H9 (cell line): Measurements from ENCODE around the gene ZNF431. TPM values are rescaled to one million over a fixed set of nuclear protein-coding genes. Genes with fewer than 3 reads are reported as not detected.

Source experiments
- DNase-seq: peaks from one replicate; pipeline ENCODE4 v3.0.0-alpha.2; 2017
- H2AFZ ChIP-seq: one replicate; pipeline ENCODE4 v1.6.1; 2013; ENCODE audit warnings: mild to moderate bottlenecking, low read length, control low read depth, moderate library complexity
- H2AK5ac ChIP-seq: 2 replicates; pipeline ENCODE4 v1.6.1; 2013; ENCODE audit warnings: low read length, control low read depth, mixed read lengths; ENCODE audit not compliant: insufficient read length
- H2BK120ac ChIP-seq: one replicate; pipeline ENCODE4 v1.6.1; 2013; ENCODE audit warnings: low read depth, mild to moderate bottlenecking, low read length, control low read depth, inconsistent platforms; ENCODE audit not compliant: poor library complexity, severe bottlenecking
- H2BK12ac ChIP-seq: 2 replicates; pipeline ENCODE4 v1.6.1; 2013; ENCODE audit warnings: low read length, control low read depth, mixed read lengths, low read depth; ENCODE audit not compliant: insufficient read length
- H2BK15ac ChIP-seq: 2 replicates; pipeline ENCODE4 v1.6.1; 2013; ENCODE audit warnings: low read depth, low read length, control low read depth
- H2BK20ac ChIP-seq: one replicate; pipeline ENCODE4 v1.6.1; 2013; ENCODE audit warnings: low read depth, mild to moderate bottlenecking, low read length, control low read depth, inconsistent platforms; ENCODE audit not compliant: poor library complexity, severe bottlenecking
- H2BK5ac ChIP-seq: 2 replicates; pipeline ENCODE4 v1.6.1; 2013; ENCODE audit warnings: low read length, control low read depth, mixed read lengths; ENCODE audit not compliant: insufficient read length
- H3K14ac ChIP-seq: 2 replicates; pipeline ENCODE4 v1.6.1; 2013; ENCODE audit warnings: low read length, control low read depth; ENCODE audit not compliant: insufficient read depth
- H3K18ac ChIP-seq: 2 replicates; pipeline ENCODE4 v1.6.1; 2013; ENCODE audit warnings: low read depth, mild to moderate bottlenecking, mixed read lengths, low read length, control low read depth; ENCODE audit not compliant: insufficient read length
- H3K23ac ChIP-seq: 2 replicates; pipeline ENCODE4 v1.6.1; 2013; ENCODE audit warnings: low read length, control low read depth, mixed read lengths, low read depth; ENCODE audit not compliant: insufficient read length
- H3K23me2 ChIP-seq: 2 replicates; pipeline ENCODE4 v1.6.1; 2013; ENCODE audit warnings: low read depth, mild to moderate bottlenecking, mixed read lengths, low read length, control low read depth; ENCODE audit not compliant: insufficient read length, poor library complexity, severe bottlenecking
- H3K27ac ChIP-seq: 2 replicates; pipeline ENCODE4 v1.5.1; 2013; ENCODE audit warnings: low read length, control low read depth, mixed read lengths, low read depth; ENCODE audit not compliant: insufficient read length
- H3K27me3 ChIP-seq: 2 replicates; pipeline ENCODE4 v1.6.1; 2013; ENCODE audit warnings: low read length, control low read depth, inconsistent platforms; ENCODE audit not compliant: insufficient read depth
- H3K4ac ChIP-seq: 2 replicates; pipeline ENCODE4 v1.6.1; 2013; ENCODE audit warnings: low read depth, mild to moderate bottlenecking, control low read depth, inconsistent platforms, low read length, moderate library complexity
- H3K4me1 ChIP-seq: 2 replicates; pipeline ENCODE4 v1.6.1; 2013; ENCODE audit warnings: low read length, control low read depth, inconsistent platforms; ENCODE audit not compliant: insufficient read depth
- H3K4me2 ChIP-seq: 2 replicates; pipeline ENCODE4 v1.6.1; 2013; ENCODE audit warnings: low read length, control low read depth, mixed read lengths; ENCODE audit not compliant: insufficient read length, insufficient read depth
- H3K56ac ChIP-seq: 2 replicates; pipeline ENCODE4 v1.6.1; 2013; ENCODE audit warnings: low read depth, mild to moderate bottlenecking, mixed read lengths, low read length, control low read depth; ENCODE audit not compliant: insufficient read length
- H3K79me1 ChIP-seq: 2 replicates; pipeline ENCODE4 v1.6.1; 2013; ENCODE audit warnings: low read depth, mild to moderate bottlenecking, moderate library complexity, low read length, control low read depth, inconsistent platforms; ENCODE audit not compliant: insufficient read depth, poor library complexity, severe bottlenecking
- H3K79me2 ChIP-seq: 2 replicates; pipeline ENCODE4 v1.6.1; 2013; ENCODE audit warnings: low read length, control low read depth, inconsistent platforms; ENCODE audit not compliant: insufficient read depth
- H3K9ac ChIP-seq: 2 replicates; pipeline ENCODE4 v1.6.1; 2013; ENCODE audit warnings: low read length, control low read depth, mixed read lengths; ENCODE audit not compliant: insufficient read length; ENCODE audit errors: extremely low read depth
- H3K9me3 ChIP-seq: one replicate; pipeline ENCODE4 v1.6.1; 2013; ENCODE audit warnings: low read depth, low read length, inconsistent platforms; ENCODE audit not compliant: control insufficient read depth
- H3T11ph ChIP-seq: one replicate; pipeline ENCODE4 v1.6.1; 2013; ENCODE audit warnings: mild to moderate bottlenecking, low read length, control low read depth, inconsistent platforms
- H4K20me1 ChIP-seq: one replicate; pipeline ENCODE4 v1.6.1; 2013; ENCODE audit not compliant: control insufficient read depth, insufficient read length, insufficient read depth
- H4K5ac ChIP-seq: 2 replicates; pipeline ENCODE4 v1.6.1; 2013; ENCODE audit warnings: low read depth, mild to moderate bottlenecking, mixed read lengths, low read length, control low read depth; ENCODE audit not compliant: insufficient read length
- H4K8ac ChIP-seq: replicated peaks from 2 replicates; pipeline ENCODE4 v1.6.1; 2013; ENCODE audit warnings: low read length, control low read depth, mixed read lengths, low read depth; ENCODE audit not compliant: insufficient read length
- H4K91ac ChIP-seq: 2 replicates; pipeline ENCODE4 v1.6.1; 2013; ENCODE audit warnings: low read depth, mild to moderate bottlenecking, moderate library complexity, mixed read lengths, low read length, control low read depth; ENCODE audit not compliant: insufficient read length
- H3K27ac Mint-ChIP-seq, 3 experiments: 2 replicates in 2 of 3; 3 replicates in 1 of 3; pipeline ENCODE4 v1.8.0; 2020 to 2021; ENCODE audit warnings: mixed read lengths in 3 of 3, mild to moderate bottlenecking in 1 of 3, moderate library complexity in 1 of 3
- H3K27me3 Mint-ChIP-seq: 2 replicates; pipeline ENCODE4 v1.8.0; 2021; ENCODE audit warnings: low read depth, mild to moderate bottlenecking, moderate library complexity, mixed read lengths
- H3K36me3 Mint-ChIP-seq, 3 experiments: 2 replicates in 2 of 3; 3 replicates in 1 of 3; pipeline ENCODE4 v1.8.0; 2020 to 2021; ENCODE audit warnings: low read depth in 3 of 3, mixed read lengths in 3 of 3; ENCODE audit not compliant: insufficient read depth in 1 of 3
- H3K4me1 Mint-ChIP-seq, 2 experiments: 2 replicates each; pipeline ENCODE4 v1.8.0; 2020; ENCODE audit warnings: mixed read lengths in 2 of 2
- H3K4me3 Mint-ChIP-seq, 2 experiments: 2 replicates in 1 of 2; 3 replicates in 1 of 2; pipeline ENCODE4 v1.8.0; 2020 to 2021; ENCODE audit warnings: mild to moderate bottlenecking in 2 of 2, mixed read lengths in 2 of 2, moderate library complexity in 1 of 2
- H3K9me3 Mint-ChIP-seq, 2 experiments: 2 replicates in 1 of 2; 3 replicates in 1 of 2; pipeline ENCODE4 v1.8.0; 2020; ENCODE audit warnings: mild to moderate bottlenecking in 2 of 2, mixed read lengths in 2 of 2, moderate library complexity in 1 of 2
- CTCF ChIP-seq: fragments of 200-600 bp; sonication (generic); conservative IDR thresholded peaks from 3 replicates; pipeline ENCODE4 v1.8.0; 2021; ENCODE audit warnings: antibody characterized with exemption, mild to moderate bottlenecking
- WGBS: extraction: QIAGEN DNeasy Blood & Tissue Kit; methylation state at CpG from one replicate; pipeline ENCODE4 v1.1.7; 2013; ENCODE audit warnings: missing lambda C conversion rate, low lambda C conversion rate, mixed read lengths; ENCODE audit not compliant: insufficient read length; ENCODE audit errors: extremely low coverage; 5-methylcytosine and 5-hydroxymethylcytosine counted together
- total RNA-seq: library from RNA; stranded (reverse); gene quantifications from 2 replicates; pipeline ENCODE4 v1.2.1, GENCODE V29; 2021

Gene ZNF431
- total RNA-seq, 1 experiment from 2014 or later = 47.4 TPM

DNA sequence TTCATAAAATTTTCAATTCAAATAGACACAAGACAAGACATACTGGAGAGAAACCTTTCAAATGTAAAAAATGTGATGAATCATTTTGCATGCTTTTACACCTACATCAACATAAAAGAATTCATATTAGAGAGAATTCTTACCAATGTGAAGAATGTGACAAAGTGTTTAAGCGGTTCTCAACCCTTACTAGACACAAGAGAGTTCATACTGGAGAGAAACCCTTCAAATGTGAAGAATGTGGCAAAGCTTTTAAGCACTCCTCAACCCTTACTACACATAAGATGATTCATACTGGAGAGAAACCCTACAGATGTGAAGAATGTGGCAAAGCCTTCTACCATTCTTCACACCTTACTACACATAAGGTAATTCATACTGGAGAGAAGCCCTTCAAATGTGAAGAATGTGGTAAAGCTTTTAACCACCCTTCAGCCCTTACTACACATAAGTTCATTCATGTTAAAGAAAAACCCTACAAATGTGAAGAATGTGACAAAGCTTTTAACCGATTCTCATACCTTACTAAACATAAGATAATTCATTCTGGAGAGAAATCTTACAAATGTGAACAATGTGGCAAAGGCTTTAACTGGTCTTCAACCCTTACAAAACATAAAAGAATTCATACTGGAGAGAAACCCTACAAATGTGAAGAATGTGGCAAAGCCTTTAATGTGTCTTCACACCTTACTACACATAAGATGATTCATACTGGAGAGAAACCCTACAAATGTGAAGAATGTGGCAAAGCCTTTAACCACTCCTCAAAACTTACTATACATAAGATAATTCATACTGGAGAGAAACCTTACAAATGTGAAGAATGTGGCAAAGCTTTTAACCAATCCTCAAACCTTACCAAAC lies 24.6 kb upstream of the ZNF431 start:
- Histone ChIP-seq H4K20me1 (no peaks in the 10 kb centered on the region), H3K27me3 (no peaks in the 10 kb centered on the region), H4K5ac (no peak overlapping the region), H3K4me2 (no peak overlapping the region), H3T11ph (no peak overlapping the region), H3K56ac (no peak overlapping the region), H2AK5ac (no peak overlapping the region), H2BK120ac (no peak overlapping the region), H3K9me3 (no peaks in the 10 kb centered on the region), H4K91ac (no peak overlapping the region), H3K79me1 (no peaks in the 10 kb centered on the region), H3K14ac (no peak overlapping the region), H3K4me1 (no peaks in the 10 kb centered on the region), H3K9ac (no peak overlapping the region), H2AFZ (no peak overlapping the region), H3K18ac (no peak overlapping the region), H2BK12ac (no peak overlapping the region), H3K23ac (no peak overlapping the region), H4K8ac (no peak overlapping the region), H2BK5ac (no peak overlapping the region), H3K79me2 (no peaks in the 10 kb centered on the region; the same call in 1 of the 2 replicates), H3K23me2 (no peaks in the 10 kb centered on the region), H2BK15ac (no peak overlapping the region), H3K27ac (no peak overlapping the region), H2BK20ac (no peak overlapping the region), H3K4ac (no peak overlapping the region)
- Mint-ChIP-seq H3K27ac (no peak overlapping the region; a peak in 1 of 7 replicates), H3K9me3 (peaks cover 3 to 12% of the 10 kb centered on the region in 2 experiments), H3K27me3 (no peaks in the 10 kb centered on the region), H3K36me3 (peaks cover 57 to 75% (median 62%) of the 10 kb centered on the region in 3 experiments), H3K4me3 (no peak overlapping the region), H3K4me1 (no peaks in the 10 kb centered on the region)
- TF ChIP-seq CTCF = no peak
- WGBS = no CpG with 5 or more reads among the region's 2 CpGs
- no peak for DNase-seq
